ENCODE data around the gene DNASE1L1. TPM values are rescaled to one million over a fixed set of nuclear protein-coding genes. Genes with fewer than 3 reads are reported as not detected.
A peak's percentile ranks its signal among the peaks of the same experiment; 100 is the strongest.

The DNASE1L1 gene
- total RNA-seq, 1 donor from 2014 or later = 35.1 TPM

- Histone ChIP-seq H3K4me3 (ENCODE audit: insufficient read depth, low read depth, low read length) (no peak overlapping the region), H3K79me2 (ENCODE audit: insufficient read depth, low read length) (peaks cover 29% of the 10 kb centered on the region), H3K4me1 (ENCODE audit: insufficient read depth, low read length) (no peaks in the 10 kb centered on the region), H3K27me3 (ENCODE audit: insufficient read depth, low read length) (no peaks in the 10 kb centered on the region), H3K27ac (ENCODE audit: low read depth, low read length) (no peak overlapping the region), H3K9ac (ENCODE audit: low read length) (no peak overlapping the region), H3K36me3 (ENCODE audit: insufficient read depth, low read length) (no peaks in the 10 kb centered on the region), H3K4me2 (ENCODE audit: low read length) (no peak overlapping the region), H4K20me1 (ENCODE audit: insufficient read depth, low read length) (peaks cover 21% of the 10 kb centered on the region), H2AFZ (ENCODE audit: low read depth, low read length) (no peak overlapping the region), H3K9me3 (ENCODE audit: insufficient read depth, low read depth, low read length) (no peaks in the 10 kb centered on the region)
- TF ChIP-seq CTCF (IDR thresholded peaks at IDR 0.05; ENCODE audit: insufficient read depth, low read depth, low read length) (no peak), EZH2 (IDR thresholded peaks at IDR 0.05; ENCODE audit: insufficient read depth, low read length) (no peak)
- Mint-ChIP-seq H3K4me3 (ENCODE audit: unreplicated experiment) (peak overlapping the region; percentile 50), H3K27ac (ENCODE audit: unreplicated experiment) (no peak overlapping the region), H3K36me3 (ENCODE audit: low read depth, unreplicated experiment) (no peaks in the 10 kb centered on the region), H3K9me3 (ENCODE audit: unreplicated experiment) (no peaks in the 10 kb centered on the region), H3K27me3 (ENCODE audit: low read depth, unreplicated experiment) (no peaks in the 10 kb centered on the region), H3K4me1 (ENCODE audit: low read depth, unreplicated experiment) (peaks cover 16% of the 10 kb centered on the region)
- DNase-seq (ENCODE audit: low read depth) (no peak), FAIRE-seq (peak; percentile 70)
These were observed 21.4 kb upstream of the DNASE1L1 start for GRCh38 chrX:154430479-154430878.

GRCh38 chrX:154429711-154430110, 20.7 kb upstream of the DNASE1L1 start:
- Histone ChIP-seq H3K9ac (ENCODE audit: low read length) (no peak overlapping the region), H3K4me1 (ENCODE audit: insufficient read depth, low read length) (no peaks in the 10 kb centered on the region), H3K9me3 (ENCODE audit: insufficient read depth, low read depth, low read length) (no peaks in the 10 kb centered on the region), H3K27me3 (ENCODE audit: insufficient read depth, low read length) (no peaks in the 10 kb centered on the region), H3K4me2 (ENCODE audit: low read length) (peak overlapping the region; percentile 86), H4K20me1 (ENCODE audit: insufficient read depth, low read length) (peaks cover 21% of the 10 kb centered on the region), H3K79me2 (ENCODE audit: insufficient read depth, low read length) (peaks cover 29% of the 10 kb centered on the region), H3K4me3 (ENCODE audit: insufficient read depth, low read depth, low read length) (peak overlapping the region; percentile 66), H3K27ac (ENCODE audit: low read depth, low read length) (no peak overlapping the region), H3K36me3 (ENCODE audit: insufficient read depth, low read length) (no peaks in the 10 kb centered on the region), H2AFZ (ENCODE audit: low read depth, low read length) (no peak overlapping the region)
- H3K9me3 Mint-ChIP-seq (ENCODE audit: unreplicated experiment) = no peaks in the 10 kb centered on the region
- FAIRE-seq = no peak
- no peaks in the 10 kb centered on the region for H3K27me3 Mint-ChIP-seq (ENCODE audit: low read depth, unreplicated experiment)
- H3K4me3 Mint-ChIP-seq (ENCODE audit: unreplicated experiment) = peak overlapping the region; percentile 82
- H3K27ac Mint-ChIP-seq (ENCODE audit: unreplicated experiment) = no peak overlapping the region
- peaks cover 16% of the 10 kb centered on the region for H3K4me1 Mint-ChIP-seq (ENCODE audit: low read depth, unreplicated experiment)
- no peak for DNase-seq (ENCODE audit: low read depth)
- TF ChIP-seq EZH2 (IDR thresholded peaks at IDR 0.05; ENCODE audit: insufficient read depth, low read length) (no peak), CTCF (IDR thresholded peaks at IDR 0.05; ENCODE audit: insufficient read depth, low read depth, low read length) (no peak)
- H3K36me3 Mint-ChIP-seq (ENCODE audit: low read depth, unreplicated experiment) = no peaks in the 10 kb centered on the region
